Transverse colon (tissue), 4 donors: ENCODE data around the gene CRADD. TPM values are rescaled to one million over a fixed set of nuclear protein-coding genes. Genes with fewer than 3 reads are reported as not detected.

Experiments
- DNase-seq: peaks from one replicate; pipeline ENCODE4 v3.0.0-alpha.2; 2019
- H3K27ac ChIP-seq, 4 donors: fragments of 200-600 bp; sonication (generic); 2 replicates each; pipeline ENCODE4 v1.5.1; 2016 to 2018; ENCODE audit warnings: inconsistent platforms in 4 of 4
- H3K27me3 ChIP-seq: fragments of 200-600 bp; sonication (generic); 2 replicates; pipeline ENCODE4 v1.5.1; 2017; ENCODE audit warnings: inconsistent platforms
- H3K36me3 ChIP-seq, 4 donors: fragments of 200-600 bp; sonication (generic); 2 replicates each; pipeline ENCODE4 v1.5.1; 2017 to 2019; ENCODE audit warnings: inconsistent platforms in 4 of 4
- H3K4me1 ChIP-seq, 4 donors: fragments of 200-600 bp; sonication (generic); 2 replicates each; pipeline ENCODE4 v1.5.1; 2017 to 2020; ENCODE audit warnings: inconsistent platforms in 4 of 4
- H3K4me3 ChIP-seq, 4 donors: fragments of 200-600 bp; sonication (generic); 1 replicate in 1 of 4; 2 replicates in 3 of 4; pipeline versions ENCODE4 v1.5.1 to v1.6.1; 2017 to 2019; ENCODE audit warnings: inconsistent platforms in 4 of 4
- H3K9me3 ChIP-seq, 2 donors: fragments of 200-600 bp; sonication (generic); 2 replicates each; pipeline ENCODE4 v1.5.1; 2017 to 2019; ENCODE audit warnings: inconsistent platforms in 2 of 2
- EP300 ChIP-seq: sonication (generic); formaldehyde crosslinking; IDR thresholded peaks from one replicate; pipeline ENCODE4 v1.6.1; 2017; ENCODE audit warnings: antibody characterized with exemption, low read depth
- POLR2A ChIP-seq: fragments of 450-650 bp; IDR thresholded peaks from one replicate; pipeline ENCODE4 v1.6.1; 2016; ENCODE audit warnings: antibody characterized with exemption, mild to moderate bottlenecking, moderate library complexity
- POLR2AphosphoS5 ChIP-seq, 3 donors: sonication (generic); formaldehyde crosslinking; IDR thresholded peaks; one replicate each; pipeline ENCODE4 v1.6.1; 2016; ENCODE audit warnings: antibody characterized with exemption in 3 of 3
- WGBS, 2 donors: methylation state at CpG; one replicate each; pipeline ENCODE4 v1.1.5; 2018; ENCODE audit warnings: low coverage in 1 of 2; 5-methylcytosine and 5-hydroxymethylcytosine counted together
- in situ Hi-C, 4 donors: fragments of 200-750 bp; cut with MboI; loops; one replicate each; pipeline versions ENCODE4 v1.15.0 to v1.15.1; 2017; ENCODE audit warnings: low sequenced_read_pairs in 3 of 4, low pct_ligation_motif_present in 1 of 4, low pct_unique_long_range_greater_than_20kb in 1 of 4
- intact Hi-C: fragments of 100-400 bp; cut with DNase I; formaldehyde crosslinking; loops from one replicate; pipeline ENCODE4 v1.15.1; 2023; ENCODE audit warnings: low total_unique reads
- total RNA-seq, 4 donors: library from RNA; depleted of rRNA; stranded (reverse); fragments of >200 nt; gene quantifications; one replicate each; pipeline ENCODE4 v1.1.0, GENCODE V29; 2016
- TF ChIP-seq, protein P1 (sequence below), 5 experiments: fragments of 200-600 bp in 3 of 5; fragments of 450-650 bp in 2 of 5; sonication (generic) in 3 of 5; IDR thresholded peaks; 1 replicate in 2 of 5; 2 replicates in 3 of 5; pipeline ENCODE4 v1.5.1; 2016 to 2017; ENCODE audit warnings: antibody characterized with exemption in 5 of 5, inconsistent platforms in 3 of 5, mild to moderate bottlenecking in 2 of 5, moderate library complexity in 1 of 5

CRADD gene
- total RNA-seq, 4 donors from 2014 or later, result 45.6 to 59.3 (median 56.3) TPM

GRCh38 chr12:93689076-93689834, 12.1 kb downstream of the CRADD start:
- Histone ChIP-seq H3K4me3 (no peak overlapping the region), H3K27me3 (no peaks in the 10 kb centered on the region), H3K4me1 (peaks cover 7 to 14% (median 11%) of the 10 kb centered on the region in 4 donors), H3K27ac (peak overlapping the region; percentile 26 to 53 (median 31)), H3K9me3 (no peaks in the 10 kb centered on the region), H3K36me3 (no peaks in the 10 kb centered on the region)
- WGBS, 2 donors, result 55 to 64% methylated on average over 2 of the region's 2 CpGs
- DNase-seq, result no peak
- intact Hi-C loops, result no loop called here
- TF ChIP-seq POLR2A (no peak), EP300 (no peak), POLR2AphosphoS5 (IDR thresholded peaks at IDR 0.05) (no peak)
- TF ChIP-seq, protein P1, sequence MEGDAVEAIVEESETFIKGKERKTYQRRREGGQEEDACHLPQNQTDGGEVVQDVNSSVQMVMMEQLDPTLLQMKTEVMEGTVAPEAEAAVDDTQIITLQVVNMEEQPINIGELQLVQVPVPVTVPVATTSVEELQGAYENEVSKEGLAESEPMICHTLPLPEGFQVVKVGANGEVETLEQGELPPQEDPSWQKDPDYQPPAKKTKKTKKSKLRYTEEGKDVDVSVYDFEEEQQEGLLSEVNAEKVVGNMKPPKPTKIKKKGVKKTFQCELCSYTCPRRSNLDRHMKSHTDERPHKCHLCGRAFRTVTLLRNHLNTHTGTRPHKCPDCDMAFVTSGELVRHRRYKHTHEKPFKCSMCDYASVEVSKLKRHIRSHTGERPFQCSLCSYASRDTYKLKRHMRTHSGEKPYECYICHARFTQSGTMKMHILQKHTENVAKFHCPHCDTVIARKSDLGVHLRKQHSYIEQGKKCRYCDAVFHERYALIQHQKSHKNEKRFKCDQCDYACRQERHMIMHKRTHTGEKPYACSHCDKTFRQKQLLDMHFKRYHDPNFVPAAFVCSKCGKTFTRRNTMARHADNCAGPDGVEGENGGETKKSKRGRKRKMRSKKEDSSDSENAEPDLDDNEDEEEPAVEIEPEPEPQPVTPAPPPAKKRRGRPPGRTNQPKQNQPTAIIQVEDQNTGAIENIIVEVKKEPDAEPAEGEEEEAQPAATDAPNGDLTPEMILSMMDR (IDR thresholded peaks at IDR 0.05), result no peak
- in situ Hi-C loops, result no loop called here

DNA sequence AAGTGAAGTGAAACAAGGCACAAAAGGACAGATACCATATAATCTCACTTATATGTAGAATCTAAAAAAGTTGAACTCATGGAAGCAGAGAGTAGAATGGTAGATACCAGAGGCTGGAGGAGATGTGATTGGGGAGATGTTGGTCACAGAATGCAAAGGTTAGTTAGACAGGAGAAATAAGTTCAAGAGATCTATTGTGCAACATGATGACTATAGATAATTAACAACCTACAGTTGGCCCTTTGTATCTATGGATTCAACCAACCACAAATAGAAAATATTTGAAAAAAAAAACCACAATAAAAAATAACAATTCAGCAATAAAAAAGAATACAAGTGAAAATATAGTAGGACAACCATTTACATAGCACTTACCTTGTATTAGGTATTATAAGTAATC, 19.3 kb downstream of the CRADD start:
- Histone ChIP-seq H3K27me3 (no peaks in the 10 kb centered on the region), H3K36me3 (no peaks in the 10 kb centered on the region), H3K9me3 (no peaks in the 10 kb centered on the region), H3K27ac (no peak overlapping the region), H3K4me1 (peaks cover 0 to 7% (median 5%) of the 10 kb centered on the region in 4 donors), H3K4me3 (no peak overlapping the region)
- in situ Hi-C loops, result no loop called here
- intact Hi-C loops, result no loop called here
- no peak for DNase-seq
- no peak for TF ChIP-seq POLR2A
- TF ChIP-seq, protein P1 (IDR thresholded peaks at IDR 0.05), result no peak
- no peak for TF ChIP-seq POLR2AphosphoS5 (IDR thresholded peaks at IDR 0.05)
- TF ChIP-seq EP300, result no peak

- no peaks in the 10 kb centered on the region for H3K9me3 ChIP-seq
- peaks cover 3 to 7% (median 5%) of the 10 kb centered on the region in 4 donors for H3K4me1 ChIP-seq
- H3K27me3 ChIP-seq, result no peaks in the 10 kb centered on the region
- no peak for DNase-seq
- TF ChIP-seq EP300, result no peak
- TF ChIP-seq POLR2AphosphoS5 (IDR thresholded peaks at IDR 0.05), result no peak
- no peak for TF ChIP-seq POLR2A
- TF ChIP-seq, protein P1 (IDR thresholded peaks at IDR 0.05), result no peak
- H3K4me3 ChIP-seq, result no peak overlapping the region
- 49 to 62% methylated on average over 3 of the region's 3 CpGs for WGBS, 2 donors
- no peak overlapping the region for H3K27ac ChIP-seq
- in situ Hi-C loops (no loop called here), intact Hi-C loops (no loop called here)
- H3K36me3 ChIP-seq, result no peaks in the 10 kb centered on the region
These were observed 21.3 kb downstream of the CRADD start for GRCh38 chr12:93698307-93699092.

GRCh38 chr12:93699271-93700145, 22.3 kb downstream of the CRADD start:
- Histone ChIP-seq H3K27ac (no peak overlapping the region), H3K9me3 (no peaks in the 10 kb centered on the region), H3K4me1 (peaks cover 3 to 7% (median 5%) of the 10 kb centered on the region in 4 donors), H3K36me3 (no peaks in the 10 kb centered on the region), H3K4me3 (no peak overlapping the region), H3K27me3 (no peaks in the 10 kb centered on the region)
- intact Hi-C loops (no loop called here), in situ Hi-C loops (no loop called here)
- no peak for TF ChIP-seq POLR2AphosphoS5 (IDR thresholded peaks at IDR 0.05)
- TF ChIP-seq EP300, result no peak
- 80 to 83% methylated on average over 9 of the region's 9 CpGs for WGBS, 2 donors
- DNase-seq, result no peak
